ENCODE measurements around the gene VPS29. TPM values are rescaled to one million over a fixed set of nuclear protein-coding genes. Genes with fewer than 3 reads are reported as not detected.

VPS29 gene
- total and polyA plus RNA-seq, 9 of the 15 experiments (the other 6 are each of a cell fraction or from before 2014, with no cell fraction given) = 85.8 to 638 (median 272) TPM

GRCh38 chr12:110547090-110547489 is 45.2 kb upstream of the VPS29 start (continued):
- TF ChIP-seq NEUROD1 (IDR thresholded peaks at IDR 0.05; ENCODE audit: borderline replicate concordance, low read depth, low read length, partially characterized antibody) = no peak
- no peak for TF ChIP-seq ZNF239 (CRISPR knock-in tag; IDR thresholded peaks at IDR 0.05)
- TF ChIP-seq SUPT5H (IDR thresholded peaks at IDR 0.05) = no peak
- TF ChIP-seq, protein P1, sequence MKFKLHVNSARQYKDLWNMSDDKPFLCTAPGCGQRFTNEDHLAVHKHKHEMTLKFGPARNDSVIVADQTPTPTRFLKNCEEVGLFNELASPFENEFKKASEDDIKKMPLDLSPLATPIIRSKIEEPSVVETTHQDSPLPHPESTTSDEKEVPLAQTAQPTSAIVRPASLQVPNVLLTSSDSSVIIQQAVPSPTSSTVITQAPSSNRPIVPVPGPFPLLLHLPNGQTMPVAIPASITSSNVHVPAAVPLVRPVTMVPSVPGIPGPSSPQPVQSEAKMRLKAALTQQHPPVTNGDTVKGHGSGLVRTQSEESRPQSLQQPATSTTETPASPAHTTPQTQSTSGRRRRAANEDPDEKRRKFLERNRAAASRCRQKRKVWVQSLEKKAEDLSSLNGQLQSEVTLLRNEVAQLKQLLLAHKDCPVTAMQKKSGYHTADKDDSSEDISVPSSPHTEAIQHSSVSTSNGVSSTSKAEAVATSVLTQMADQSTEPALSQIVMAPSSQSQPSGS (CRISPR knock-in tag; IDR thresholded peaks at IDR 0.05) = no peak
- TF ChIP-seq ZNF766 (CRISPR knock-in tag; conservative IDR thresholded peaks at IDR 0.05) = no peak
- TF ChIP-seq, protein P2, sequence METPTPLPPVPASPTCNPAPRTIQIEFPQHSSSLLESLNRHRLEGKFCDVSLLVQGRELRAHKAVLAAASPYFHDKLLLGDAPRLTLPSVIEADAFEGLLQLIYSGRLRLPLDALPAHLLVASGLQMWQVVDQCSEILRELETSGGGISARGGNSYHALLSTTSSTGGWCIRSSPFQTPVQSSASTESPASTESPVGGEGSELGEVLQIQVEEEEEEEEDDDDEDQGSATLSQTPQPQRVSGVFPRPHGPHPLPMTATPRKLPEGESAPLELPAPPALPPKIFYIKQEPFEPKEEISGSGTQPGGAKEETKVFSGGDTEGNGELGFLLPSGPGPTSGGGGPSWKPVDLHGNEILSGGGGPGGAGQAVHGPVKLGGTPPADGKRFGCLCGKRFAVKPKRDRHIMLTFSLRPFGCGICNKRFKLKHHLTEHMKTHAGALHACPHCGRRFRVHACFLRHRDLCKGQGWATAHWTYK (CRISPR knock-in tag; IDR thresholded peaks at IDR 0.05) = no peak
- TF ChIP-seq KLF10 (CRISPR knock-in tag; IDR thresholded peaks at IDR 0.05) = no peak
- TF ChIP-seq LEF1 (IDR thresholded peaks at IDR 0.05) = no peak
- no peak for TF ChIP-seq TSC22D4 (tag; IDR thresholded peaks at IDR 0.05)

GRCh38 chr12:110546339-110546738 is 44.4 kb upstream of the VPS29 start:
- Histone ChIP-seq H3K36me3 (ENCODE audit: control insufficient read depth, insufficient read depth, low read length) (peaks cover 78% of the 10 kb centered on the region), H2AFZ (ENCODE audit: low read depth, low read length) (no peak overlapping the region), H3K4me3 (no peak overlapping the region), H3K4me2 (ENCODE audit: insufficient read depth, low read length) (no peak overlapping the region), H3K9ac (ENCODE audit: insufficient read depth in 1 of 2, low read depth in 2 of 2, low read length in 2 of 2) (no peak overlapping the region), H3K9me1 (ENCODE audit: control insufficient read depth, insufficient read depth, low read length) (no peaks in the 10 kb centered on the region), H3K27me3 (ENCODE audit: control insufficient read depth in 2 of 2, insufficient read depth in 2 of 2, low read length in 2 of 2) (no peaks in the 10 kb centered on the region), H3K79me2 (ENCODE audit: control insufficient read depth, insufficient read depth, low read length) (peaks cover 40% of the 10 kb centered on the region), H3K4me1 (replicated peaks in 1 of 2; ENCODE audit: control insufficient read depth in 2 of 2, insufficient read depth in 2 of 2, low read length in 2 of 2) (peaks cover 2 to 4% of the 10 kb centered on the region in 2 experiments; a peak in 2 of 5 replicates), H4K20me1 (replicated peaks; ENCODE audit: control insufficient read depth, insufficient read depth, low read length) (no peaks in the 10 kb centered on the region), H3K9me3 (replicated peaks; ENCODE audit: control insufficient read depth, insufficient read depth, low read depth, low read length) (no peaks in the 10 kb centered on the region), H3K27ac (ENCODE audit: extremely low read depth, low read depth, low read length) (no peak overlapping the region)
- no TSS peak for BruUV-seq (replicated peaks)
- TF ChIP-seq ZNF184 (CRISPR knock-in tag; IDR thresholded peaks at IDR 0.05) (no peak), ZKSCAN1 (IDR thresholded peaks at IDR 0.05; ENCODE audit: low read depth, low read length) (no peak), FOXJ3 (CRISPR knock-in tag; IDR thresholded peaks at IDR 0.05) (no peak), RBM14 (IDR thresholded peaks at IDR 0.05; ENCODE audit: borderline replicate concordance, insufficient read depth, low read depth, low read length) (no peak), ZNF780A (CRISPR knock-in tag; IDR thresholded peaks at IDR 0.05) (no peak), PRMT5 (CRISPR knock-in tag; IDR thresholded peaks at IDR 0.05) (no peak)
- in situ Hi-C loops (cut with MboI) = no loop called here
- ChIA-PET POLR2A (no interaction called here), CTCF (ENCODE audit: low intra/inter-chr PET ratio) (no interaction called here)
- FAIRE-seq (no peak), DNase-seq (ENCODE audit: extremely low read depth in 1 of 4, low spot score in 3 of 4) (no peak), ATAC-seq (no peak)
- WGBS (ENCODE audit: insufficient coverage, low coverage, missing lambda C conversion rate) = 91% methylated on average over 3 of the region's 3 CpGs
- intact Hi-C loops (cut with micrococcal nuclease) = no loop called here

Measured in K562 (cell line).